Measurements from ENCODE around the gene EP400. TPM values are rescaled to one million over a fixed set of nuclear protein-coding genes. Genes with fewer than 3 reads are reported as not detected.

The EP400 gene
- total and polyA plus RNA-seq, 2 of the 8 experiments (the other 6 are each of a cell fraction or from before 2014, with no cell fraction given): 13.1 to 69.7 TPM

DNA sequence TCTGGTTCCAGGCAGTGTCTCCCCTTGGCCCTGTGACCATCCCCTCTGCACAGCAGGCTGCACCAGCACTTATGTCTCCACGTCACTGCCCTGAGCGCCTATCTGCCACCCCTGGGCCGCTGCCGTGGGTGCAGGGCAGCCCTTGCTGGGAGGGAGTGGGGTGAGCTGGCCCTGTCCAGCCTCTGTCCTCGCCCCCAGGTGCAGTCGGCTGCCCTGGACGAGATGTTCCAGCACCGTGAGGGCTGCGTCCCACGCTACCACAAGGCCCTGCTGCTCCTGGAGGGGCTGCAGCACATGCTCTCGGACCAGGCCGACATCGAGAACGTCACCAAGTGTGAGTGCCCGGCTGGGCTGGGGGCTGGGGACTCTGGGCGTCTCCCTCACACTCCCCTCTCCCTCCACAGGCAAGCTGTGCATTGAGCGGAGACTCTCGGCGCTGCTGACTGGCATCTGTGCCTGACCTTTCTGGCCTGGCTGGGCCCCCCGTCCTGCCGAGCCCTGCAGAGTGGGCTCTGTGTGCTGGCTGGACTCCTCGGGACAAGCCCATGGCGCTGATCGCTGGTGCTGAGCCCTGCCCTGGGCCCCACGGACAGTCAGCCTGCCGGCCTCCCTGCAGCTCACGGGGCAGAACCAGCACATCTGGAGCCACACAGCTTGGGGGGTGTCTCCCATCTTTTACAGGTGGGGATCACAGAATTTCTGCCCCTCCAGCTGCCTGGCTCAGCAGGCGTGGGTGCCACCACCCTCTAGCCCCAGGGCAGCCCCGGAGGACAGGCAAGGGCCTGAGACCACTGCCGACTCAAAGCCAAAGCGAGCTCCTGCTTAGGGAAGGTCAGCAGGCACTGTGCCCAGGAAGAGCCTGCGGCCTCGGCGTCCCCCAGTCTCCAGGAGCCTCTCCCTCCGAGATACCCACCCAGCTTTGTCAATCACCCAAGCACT lies 28.6 kb upstream of the EP400 start (continued):
- TF ChIP-seq, protein P1, sequence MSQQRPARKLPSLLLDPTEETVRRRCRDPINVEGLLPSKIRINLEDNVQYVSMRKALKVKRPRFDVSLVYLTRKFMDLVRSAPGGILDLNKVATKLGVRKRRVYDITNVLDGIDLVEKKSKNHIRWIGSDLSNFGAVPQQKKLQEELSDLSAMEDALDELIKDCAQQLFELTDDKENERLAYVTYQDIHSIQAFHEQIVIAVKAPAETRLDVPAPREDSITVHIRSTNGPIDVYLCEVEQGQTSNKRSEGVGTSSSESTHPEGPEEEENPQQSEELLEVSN (IDR thresholded peaks at IDR 0.05): no peak
- TF ChIP-seq ZNF274 (IDR thresholded peaks at IDR 0.05; ENCODE audit: borderline replicate concordance, extremely low read depth, low read length): no peak
- TF ChIP-seq HDAC6 (IDR thresholded peaks at IDR 0.05; ENCODE audit: low read depth, low read length): no peak
- no peak for TF ChIP-seq CHD1 (IDR thresholded peaks at IDR 0.05; ENCODE audit: low read depth, low read length)
- TF ChIP-seq KDM5A (IDR thresholded peaks at IDR 0.05; ENCODE audit: low read length): no peak

Measured in H1 (cell line).